Colonic mucosa (tissue), 4 donors: Measurements from ENCODE around the gene C9orf153. TPM values are rescaled to one million over a fixed set of nuclear protein-coding genes. Genes with fewer than 3 reads are reported as not detected.

ENCODE experiments used
- DNase-seq: peaks from one replicate; pipeline ENCODE4 v3.0.0-alpha.2; 2020
- H3K27ac ChIP-seq: fragments of 200-600 bp; one replicate; pipeline ENCODE4 v1.8.0; 2021
- H3K27me3 ChIP-seq: fragments of 200-600 bp; one replicate; pipeline ENCODE4 v1.8.0; 2021
- H3K36me3 ChIP-seq: fragments of 200-600 bp; one replicate; pipeline ENCODE4 v1.8.0; 2021
- H3K4me1 ChIP-seq: fragments of 200-600 bp; one replicate; pipeline ENCODE4 v1.8.0; 2021; ENCODE audit warnings: mild to moderate bottlenecking
- H3K4me3 ChIP-seq: fragments of 200-600 bp; one replicate; pipeline ENCODE4 v1.8.0; 2021
- H3K9ac ChIP-seq, 2 donors: one replicate each; pipeline ENCODE4 v1.7.0; 2013; ENCODE audit warnings: control low read depth in 2 of 2, low read depth in 2 of 2, low read length in 2 of 2
- H3K9me3 ChIP-seq: fragments of 200-600 bp; one replicate; pipeline ENCODE4 v1.8.0; 2021
- CTCF ChIP-seq: fragments of 200-600 bp; IDR thresholded peaks from one replicate; pipeline ENCODE4 v1.8.0; 2022; ENCODE audit warnings: antibody characterized with exemption, mild to moderate bottlenecking
- intact Hi-C: fragments of 100-400 bp; cut with DNase I; formaldehyde crosslinking; loops from one replicate; pipeline ENCODE4 v1.14.1; 2022
- total RNA-seq, 2 donors: library from RNA; stranded (reverse); fragmentation: NEBNext Ultra II Directional in 1 of 2; extraction: Animal tissue kit (Norgen Biotek cat#: 25700) in 1 of 2; gene quantifications; one replicate each; pipeline ENCODE4 v1.2.1, GENCODE V29; 2021
- donor health status: healthy.
- donor health status: DM: no; HTN: no; CAD: no.
- donor health status: DM: no; HTN: no; CAD: no.

C9orf153 gene
- total RNA-seq, 2 donors from 2014 or later, result not detected

- no peak overlapping the region for H3K9ac ChIP-seq
- H3K4me3 ChIP-seq, result no peak overlapping the region
- no peak for TF ChIP-seq CTCF
- no peaks in the 10 kb centered on the region for H3K4me1 ChIP-seq
- H3K36me3 ChIP-seq, result no peaks in the 10 kb centered on the region
- H3K27me3 ChIP-seq, result no peaks in the 10 kb centered on the region
- no peaks in the 10 kb centered on the region for H3K9me3 ChIP-seq
- DNase-seq, result no peak
- no peak overlapping the region for H3K27ac ChIP-seq
- intact Hi-C loops, result no loop called here
Measured at GRCh38 chr9:86238861-86239770, 20.3 kb downstream of the C9orf153 start.

GRCh38 chr9:86230858-86231257 lies 28.6 kb downstream of the C9orf153 start:
- intact Hi-C loops, result no loop called here
- no peak overlapping the region for H3K4me3 ChIP-seq
- H3K9ac ChIP-seq, result no peak overlapping the region
- H3K9me3 ChIP-seq, result no peaks in the 10 kb centered on the region
- no peak overlapping the region for H3K27ac ChIP-seq
- DNase-seq, result no peak
- no peak for TF ChIP-seq CTCF
- no peaks in the 10 kb centered on the region for H3K4me1 ChIP-seq
- no peaks in the 10 kb centered on the region for H3K27me3 ChIP-seq
- H3K36me3 ChIP-seq, result no peaks in the 10 kb centered on the region

GRCh38 chr9:86222667-86223066 lies 36.8 kb downstream of the C9orf153 start:
- no peak overlapping the region for H3K4me3 ChIP-seq
- no peaks in the 10 kb centered on the region for H3K36me3 ChIP-seq
- no peaks in the 10 kb centered on the region for H3K4me1 ChIP-seq
- TF ChIP-seq CTCF, result no peak
- H3K27me3 ChIP-seq, result no peaks in the 10 kb centered on the region
- no peak overlapping the region for H3K27ac ChIP-seq
- no peak for DNase-seq
- no peaks in the 10 kb centered on the region for H3K9me3 ChIP-seq
- no peak overlapping the region for H3K9ac ChIP-seq
- intact Hi-C loops, result no loop called here

GRCh38 chr9:86219606-86220005 lies 39.9 kb downstream of the C9orf153 start:
- intact Hi-C loops, result no loop called here
- H3K4me1 ChIP-seq, result no peaks in the 10 kb centered on the region
- H3K27me3 ChIP-seq, result no peaks in the 10 kb centered on the region
- TF ChIP-seq CTCF, result no peak
- no peak overlapping the region for H3K9ac ChIP-seq
- no peaks in the 10 kb centered on the region for H3K9me3 ChIP-seq
- H3K27ac ChIP-seq, result no peak overlapping the region
- H3K36me3 ChIP-seq, result no peaks in the 10 kb centered on the region
- H3K4me3 ChIP-seq, result no peak overlapping the region
- DNase-seq, result no peak

- DNase-seq, result no peak
- intact Hi-C loops, result no loop called here
- no peak overlapping the region for H3K9ac ChIP-seq
Measured at GRCh38 chr9:86217076-86217755, 42.2 kb downstream of the C9orf153 start.

More at GRCh38 chr9:86217076-86217755, 42.2 kb downstream of the C9orf153 start:
- no peak overlapping the region for H3K27ac ChIP-seq
- H3K4me1 ChIP-seq, result no peaks in the 10 kb centered on the region
- TF ChIP-seq CTCF, result no peak
- H3K27me3 ChIP-seq, result no peaks in the 10 kb centered on the region
- no peak overlapping the region for H3K4me3 ChIP-seq
- no peaks in the 10 kb centered on the region for H3K36me3 ChIP-seq
- no peaks in the 10 kb centered on the region for H3K9me3 ChIP-seq
